Ovary (tissue), 9 donors: ENCODE results near the gene PTPRG. TPM values are rescaled to one million over a fixed set of nuclear protein-coding genes. Genes with fewer than 3 reads are reported as not detected.

Experiments used
- DNase-seq, 5 donors: peaks; one replicate each; pipeline ENCODE4 v3.0.0-alpha.2; 2019 to 2020
- H3K27ac ChIP-seq, 2 donors: fragments of 200-600 bp; one replicate each; pipeline versions ENCODE4 v1.5.1 to v1.8.0; 2019 to 2022
- H3K27me3 ChIP-seq: fragments of 200-600 bp; one replicate; pipeline ENCODE4 v1.8.0; 2022
- H3K36me3 ChIP-seq: fragments of 200-600 bp; sonication (generic); one replicate; pipeline ENCODE4 v1.5.1; 2019
- H3K4me1 ChIP-seq: one replicate; pipeline ENCODE4 v1.8.1; 2013; ENCODE audit warnings: mild to moderate bottlenecking, moderate library complexity; ENCODE audit not compliant: insufficient read depth
- H3K4me3 ChIP-seq: fragments of 200-600 bp; sonication (generic); one replicate; pipeline ENCODE4 v1.5.1; 2017
- H3K9me3 ChIP-seq, 2 donors: fragments of 200-600 bp in 1 of 2; sonication (generic) in 1 of 2; one replicate each; pipeline versions ENCODE4 v1.5.1 to v1.8.1; 2013 to 2019; ENCODE audit warnings: mild to moderate bottlenecking in 1 of 2, moderate library complexity in 1 of 2
- CTCF ChIP-seq, 3 donors: fragments of 450-650 bp in 2 of 3; fragments of 200-600 bp in 1 of 3; IDR thresholded peaks; one replicate each; pipeline versions ENCODE4 v1.5.1 to v1.8.0; 2016 to 2022; ENCODE audit warnings: antibody characterized with exemption in 3 of 3, mild to moderate bottlenecking in 1 of 3
- EP300 ChIP-seq: sonication (generic); formaldehyde crosslinking; IDR thresholded peaks from one replicate; pipeline ENCODE4 v1.6.1; 2017; ENCODE audit warnings: antibody characterized with exemption
- POLR2A ChIP-seq: fragments of 450-650 bp; IDR thresholded peaks from one replicate; pipeline ENCODE4 v1.6.1; 2017; ENCODE audit warnings: antibody characterized with exemption, mild to moderate bottlenecking, moderate library complexity
- WGBS, 3 donors: extraction: QIAGEN DNeasy Blood & Tissue Kit in 1 of 3; methylation state at CpG; one replicate each; pipeline versions ENCODE4 v1.1.5 to v1.1.7; 2013 to 2017; 5-methylcytosine and 5-hydroxymethylcytosine counted together
- intact Hi-C, 4 donors: fragments of 100-400 bp; cut with DNase I; formaldehyde crosslinking; loops; one replicate each; pipeline versions ENCODE4 v1.11.0 to v1.15.1; 2022 to 2023
- polyA plus RNA-seq, 2 donors: library from polyadenylated mRNA; stranded (reverse); fragments of 200-250 nt in 1 of 2; fragments of 350-450 nt in 1 of 2; fragmentation: Illumina TruSeq in 1 of 2; extraction: RNeasy Lipid Tissue Mini Kit (QIAGEN cat#74804) in 1 of 2; gene quantifications; one replicate each; pipeline ENCODE4 v1.2.3, GENCODE V29; 2013 to 2014
- total RNA-seq, 7 donors: library from RNA; depleted of rRNA in 2 of 7; stranded (reverse); fragments of >200 nt in 2 of 7; fragmentation: NEBNext Ultra II Directional in 3 of 7; extraction: Animal tissue kit (Norgen Biotek cat#: 25700) in 3 of 7; gene quantifications; one replicate each; pipeline versions ENCODE4 v1.1.0 to v1.2.4, GENCODE V29; 2016 to 2023
- donor health status: DM: no; HTN: no; CAD: no; lungs with moderate emphysema.
- donor health status: DM: no; HTN: no; CAD: no.
- donor health status: Bipolar disorder and iron deficiency.
- donor health status: DM: yes; HTN: yes; CAD: no.
- donor health status: DM: no; HTN: no; CAD: no.
- donor health status: DM: yes; HTN: yes; CAD: no.

Gene PTPRG
- total and polyA plus RNA-seq, 9 donors: 18.2 to 87.9 (median 47.7) TPM

GRCh38 chr3:62011666-62012065, 450.3 kb downstream of the PTPRG start:
- DNase-seq: no peak
- Histone ChIP-seq H3K4me1 (no peaks in the 10 kb centered on the region), H3K27ac (no peak overlapping the region), H3K4me3 (no peak overlapping the region), H3K36me3 (no peaks in the 10 kb centered on the region), H3K27me3 (no peaks in the 10 kb centered on the region), H3K9me3 (no peaks in the 10 kb centered on the region)
- WGBS, 3 donors: 91 to 97% (median 95%) methylated on average over 5 of the region's 5 CpGs
- intact Hi-C loops: no loop called here
- TF ChIP-seq POLR2A (no peak), CTCF (IDR thresholded peaks at IDR 0.05) (no peak), EP300 (no peak)

GRCh38 chr3:62013951-62014350, 452.6 kb downstream of the PTPRG start:
- intact Hi-C loops: no loop called here
- 76 to 79% (median 78%) methylated on average over 7 of the region's 7 CpGs for WGBS, 3 donors
- Histone ChIP-seq H3K36me3 (no peaks in the 10 kb centered on the region), H3K4me3 (no peak overlapping the region), H3K4me1 (no peaks in the 10 kb centered on the region), H3K9me3 (no peaks in the 10 kb centered on the region), H3K27me3 (no peaks in the 10 kb centered on the region), H3K27ac (no peak overlapping the region)
- no peak for DNase-seq
- no peak for TF ChIP-seq CTCF (IDR thresholded peaks at IDR 0.05)
- no peak for TF ChIP-seq POLR2A
- no peak for TF ChIP-seq EP300

- no peak overlapping the region for H3K4me3 ChIP-seq
- no peaks in the 10 kb centered on the region for H3K9me3 ChIP-seq
- intact Hi-C loops: no loop called here
- H3K27ac ChIP-seq: no peak overlapping the region
- 86 to 88% (median 87%) methylated on average over 3 of the region's 3 CpGs for WGBS, 3 donors
- TF ChIP-seq EP300 (no peak), CTCF (IDR thresholded peaks at IDR 0.05) (no peak), POLR2A (no peak)
- no peak for DNase-seq
- no peaks in the 10 kb centered on the region for H3K4me1 ChIP-seq
- no peaks in the 10 kb centered on the region for H3K27me3 ChIP-seq
- no peaks in the 10 kb centered on the region for H3K36me3 ChIP-seq
Measured at GRCh38 chr3:62015111-62015510, 453.7 kb downstream of the PTPRG start.

GRCh38 chr3:62019906-62020305, 458.5 kb downstream of the PTPRG start:
- WGBS, 3 donors: 27 to 74% (median 61%) methylated on average over 1 of the region's 1 CpG
- no peaks in the 10 kb centered on the region for H3K27me3 ChIP-seq

More at GRCh38 chr3:62019906-62020305, 458.5 kb downstream of the PTPRG start:
- TF ChIP-seq CTCF (IDR thresholded peaks at IDR 0.05): no peak
- no peak for TF ChIP-seq POLR2A
- no peak for DNase-seq
- Histone ChIP-seq H3K9me3 (no peaks in the 10 kb centered on the region), H3K36me3 (no peaks in the 10 kb centered on the region), H3K4me3 (no peak overlapping the region), H3K4me1 (peaks cover 2% of the 10 kb centered on the region), H3K27ac (no peak overlapping the region)
- intact Hi-C loops: no loop called here
